Measurements from ENCODE around the gene TRIM13.

TRIM13 gene

GRCh38 chr13:49954674-49955455 is 42.0 kb upstream of the TRIM13 start:
- TF ChIP-seq FOXK2 (IDR thresholded peaks at IDR 0.05): no peak
- TF ChIP-seq ARNT (IDR thresholded peaks at IDR 0.05): no peak
- no peak for TF ChIP-seq BHLHE40 (IDR thresholded peaks at IDR 0.05; ENCODE audit: borderline replicate concordance)
- TF ChIP-seq SP1 (IDR thresholded peaks at IDR 0.05): no peak
- TF ChIP-seq ZNF384 (IDR thresholded peaks at IDR 0.05): no peak
- no peak for TF ChIP-seq L3MBTL2 (conservative IDR thresholded peaks at IDR 0.05)
- TF ChIP-seq FOXM1 (IDR thresholded peaks at IDR 0.05; ENCODE audit: borderline replicate concordance): no peak
- TF ChIP-seq HDGF (IDR thresholded peaks at IDR 0.05; ENCODE audit: borderline replicate concordance): no peak
- no peak for TF ChIP-seq TARDBP (IDR thresholded peaks at IDR 0.05)
- TF ChIP-seq CTBP1 (IDR thresholded peaks at IDR 0.05; ENCODE audit: borderline replicate concordance): no peak
- TF ChIP-seq SUZ12 (IDR thresholded peaks at IDR 0.05): no peak
- TF ChIP-seq NFRKB (IDR thresholded peaks at IDR 0.05): no peak
- no peak for TF ChIP-seq ELF4 (IDR thresholded peaks at IDR 0.05)
- no peak for TF ChIP-seq PKNOX1 (IDR thresholded peaks at IDR 0.05)
- no peak for TF ChIP-seq FOXA1 (IDR thresholded peaks at IDR 0.05)
- TF ChIP-seq LEF1 (IDR thresholded peaks at IDR 0.05; ENCODE audit: borderline replicate concordance): no peak
- ChIA-PET POLR2A (no interaction called here), CTCF (no interaction called here)
- DNase-seq (ENCODE audit: extremely low spot score): no peak

DNA sequence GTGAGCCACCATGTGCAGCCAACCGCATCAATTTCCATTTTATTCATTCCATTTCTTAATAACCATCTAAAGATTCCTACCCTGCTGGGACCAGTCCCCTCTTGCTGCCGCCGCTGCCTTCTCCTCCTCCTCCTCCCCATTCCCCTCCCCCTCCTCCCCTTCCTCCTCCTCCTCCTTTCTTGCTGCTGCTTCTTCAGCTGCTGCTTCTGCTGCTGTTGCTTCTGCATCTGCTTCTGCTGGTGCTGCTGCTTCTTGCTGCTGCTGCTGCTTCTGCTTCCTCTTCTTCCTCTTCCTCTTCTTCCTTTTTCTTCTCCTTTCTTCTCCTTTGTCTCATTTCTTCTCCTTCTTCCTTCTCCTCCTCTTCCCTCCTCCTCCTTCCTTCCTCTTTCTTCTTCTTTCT is 40.7 kb upstream of the TRIM13 start:
- CTCF ChIA-PET: no interaction called here
- POLR2A ChIA-PET: no interaction called here
- TF ChIP-seq NFRKB (IDR thresholded peaks at IDR 0.05): no peak
- TF ChIP-seq PKNOX1 (IDR thresholded peaks at IDR 0.05): no peak
- TF ChIP-seq LEF1 (IDR thresholded peaks at IDR 0.05; ENCODE audit: borderline replicate concordance): no peak
- DNase-seq (ENCODE audit: extremely low spot score): no peak

DNA sequence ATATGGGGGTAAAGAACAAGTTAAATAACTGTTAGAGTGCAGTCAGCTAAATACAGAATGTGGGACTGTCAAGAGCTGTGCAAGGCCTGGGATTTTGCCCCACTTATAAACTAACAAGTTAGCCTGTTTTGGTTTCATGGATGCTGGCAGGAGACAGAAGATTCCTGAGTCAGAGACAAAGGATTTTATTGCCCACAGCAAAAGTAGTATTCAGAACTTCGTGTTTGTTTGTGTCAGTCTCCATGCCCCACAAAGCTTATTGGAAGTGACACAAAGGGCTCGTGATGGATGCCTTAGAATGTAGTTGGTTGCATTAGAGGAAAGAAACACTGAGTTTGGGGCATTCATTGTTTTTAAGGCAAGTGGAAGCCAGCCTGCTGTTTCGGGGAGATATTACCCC is 38.5 kb upstream of the TRIM13 start:
- CTCF ChIA-PET: no interaction called here
- DNase-seq (ENCODE audit: extremely low spot score): no peak
- TF ChIP-seq PKNOX1 (IDR thresholded peaks at IDR 0.05): no peak
- TF ChIP-seq L3MBTL2 (conservative IDR thresholded peaks at IDR 0.05): no peak
- no peak for TF ChIP-seq ZNF384 (IDR thresholded peaks at IDR 0.05)
- no peak for TF ChIP-seq NFRKB (IDR thresholded peaks at IDR 0.05)
- TF ChIP-seq FOXK2 (IDR thresholded peaks at IDR 0.05): no peak
- no peak for TF ChIP-seq FOXM1 (IDR thresholded peaks at IDR 0.05; ENCODE audit: borderline replicate concordance)
- TF ChIP-seq SUZ12 (IDR thresholded peaks at IDR 0.05): no peak
- TF ChIP-seq LEF1 (IDR thresholded peaks at IDR 0.05; ENCODE audit: borderline replicate concordance): no peak
- TF ChIP-seq FOXA1 (IDR thresholded peaks at IDR 0.05): no peak
- no peak for TF ChIP-seq TARDBP (IDR thresholded peaks at IDR 0.05)
- no peak for TF ChIP-seq SP1 (IDR thresholded peaks at IDR 0.05)
- TF ChIP-seq BHLHE40 (IDR thresholded peaks at IDR 0.05; ENCODE audit: borderline replicate concordance): no peak
- TF ChIP-seq CTBP1 (IDR thresholded peaks at IDR 0.05; ENCODE audit: borderline replicate concordance): no peak
- no peak for TF ChIP-seq ELF4 (IDR thresholded peaks at IDR 0.05)
- no peak for TF ChIP-seq HDGF (IDR thresholded peaks at IDR 0.05; ENCODE audit: borderline replicate concordance)
- no peak for TF ChIP-seq ARNT (IDR thresholded peaks at IDR 0.05)
- POLR2A ChIA-PET: no interaction called here

- ChIA-PET POLR2A (no interaction called here), CTCF (interaction anchor here (0.6 kb wide), 1 partner anchor 564 kb away, joined by 3 read pairs; no protein-coding TSS in a partner anchor)
- no peak for DNase-seq (ENCODE audit: extremely low spot score)
- TF ChIP-seq FOXM1 (IDR thresholded peaks at IDR 0.05; ENCODE audit: borderline replicate concordance) (no peak), FOXK2 (IDR thresholded peaks at IDR 0.05) (no peak), SUZ12 (IDR thresholded peaks at IDR 0.05) (no peak), CTBP1 (IDR thresholded peaks at IDR 0.05; ENCODE audit: borderline replicate concordance) (no peak), ARNT (IDR thresholded peaks at IDR 0.05) (no peak)
Measured at GRCh38 chr13:49967456-49967855, 29.4 kb upstream of the TRIM13 start.

DNA sequence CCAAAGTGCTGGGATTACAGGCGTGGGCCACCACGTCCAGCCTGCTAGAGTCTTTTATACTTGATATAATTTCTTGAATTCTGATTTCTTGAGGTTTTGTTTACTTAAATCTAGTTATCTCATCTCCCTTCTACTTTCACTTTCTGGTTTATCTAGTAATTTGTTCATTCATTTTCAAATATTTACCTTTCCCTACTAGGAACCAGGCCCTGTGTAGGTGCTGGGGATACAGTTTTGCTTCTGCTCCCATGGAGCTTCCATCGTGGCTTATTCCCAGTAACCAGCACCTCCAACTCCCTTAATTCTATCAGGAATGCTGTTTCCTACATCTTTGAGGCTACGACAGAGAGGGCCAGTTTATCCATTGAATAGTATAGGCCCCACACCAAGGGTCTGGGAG is 24.1 kb upstream of the TRIM13 start:
- ChIA-PET POLR2A (interaction anchor here (1.1 kb wide), 1 partner anchor 24 kb away, joined by 4 read pairs; the partner anchor contains the start of gene TRIM13), CTCF (interaction anchor here (0.6 kb wide), 1 partner anchor 112 kb away, joined by 3 read pairs; no protein-coding TSS in a partner anchor)
- DNase-seq (ENCODE audit: extremely low spot score): no peak
- TF ChIP-seq SUZ12 (IDR thresholded peaks at IDR 0.05): no peak
- no peak for TF ChIP-seq FOXK2 (IDR thresholded peaks at IDR 0.05)
- no peak for TF ChIP-seq FOXM1 (IDR thresholded peaks at IDR 0.05; ENCODE audit: borderline replicate concordance)
- no peak for TF ChIP-seq LEF1 (IDR thresholded peaks at IDR 0.05; ENCODE audit: borderline replicate concordance)
- no peak for TF ChIP-seq PKNOX1 (IDR thresholded peaks at IDR 0.05)
- TF ChIP-seq ELF4 (IDR thresholded peaks at IDR 0.05): no peak
- no peak for TF ChIP-seq BHLHE40 (IDR thresholded peaks at IDR 0.05; ENCODE audit: borderline replicate concordance)
- TF ChIP-seq ZNF384 (IDR thresholded peaks at IDR 0.05): no peak
- TF ChIP-seq HDGF (IDR thresholded peaks at IDR 0.05; ENCODE audit: borderline replicate concordance): no peak

GRCh38 chr13:49975826-49976225 is 21.0 kb upstream of the TRIM13 start:
- ChIA-PET POLR2A (no interaction called here), CTCF (interaction anchor here (0.6 to 2.4 kb wide), 5 partner anchors 22 to 1093 kb away, joined by 3 to 11 read pairs (median 6); no protein-coding TSS in a partner anchor)
- DNase-seq (ENCODE audit: extremely low spot score): no peak
- TF ChIP-seq FOXK2 (IDR thresholded peaks at IDR 0.05): no peak
- TF ChIP-seq TARDBP (IDR thresholded peaks at IDR 0.05): no peak
- TF ChIP-seq FOXM1 (IDR thresholded peaks at IDR 0.05; ENCODE audit: borderline replicate concordance): no peak
- TF ChIP-seq LEF1 (IDR thresholded peaks at IDR 0.05; ENCODE audit: borderline replicate concordance): no peak
- no peak for TF ChIP-seq SP1 (IDR thresholded peaks at IDR 0.05)
- TF ChIP-seq BHLHE40 (IDR thresholded peaks at IDR 0.05; ENCODE audit: borderline replicate concordance): no peak
- no peak for TF ChIP-seq PKNOX1 (IDR thresholded peaks at IDR 0.05)
- no peak for TF ChIP-seq ZNF384 (IDR thresholded peaks at IDR 0.05)
- TF ChIP-seq FOXA1 (IDR thresholded peaks at IDR 0.05): no peak
- TF ChIP-seq ELF4 (IDR thresholded peaks at IDR 0.05): no peak
- TF ChIP-seq NFRKB (IDR thresholded peaks at IDR 0.05): no peak
- TF ChIP-seq CTBP1 (IDR thresholded peaks at IDR 0.05; ENCODE audit: borderline replicate concordance): no peak
- TF ChIP-seq L3MBTL2 (conservative IDR thresholded peaks at IDR 0.05): no peak
- TF ChIP-seq HDGF (IDR thresholded peaks at IDR 0.05; ENCODE audit: borderline replicate concordance): no peak
- no peak for TF ChIP-seq SUZ12 (IDR thresholded peaks at IDR 0.05)

All from HEK293T (cell line).